Neutrophil (primary cell): ENCODE measurements around the gene CDH13.

Experiments
- H3K27ac ChIP-seq: fragments of 200-600 bp; sonication (generic); 2 replicates; pipeline ENCODE4 v1.5.1; 2016; ENCODE audit warnings: mild to moderate bottlenecking, moderate library complexity
- H3K27me3 ChIP-seq: fragments of 200-600 bp; sonication (generic); 2 replicates; pipeline ENCODE4 v1.6.0; 2016; ENCODE audit warnings: mild to moderate bottlenecking
- H3K36me3 ChIP-seq: fragments of 200-600 bp; sonication (generic); 2 replicates; pipeline ENCODE4 v1.5.1; 2017
- H3K4me1 ChIP-seq, 2 experiments: fragments of 200-600 bp in 1 of 2; sonication (generic) in 1 of 2; 1 replicate in 1 of 2; 2 replicates in 1 of 2; pipeline versions ENCODE4 v1.5.1 to v1.6.1; 2013 to 2016; ENCODE audit warnings: low read depth in 1 of 2, low read length in 1 of 2, mild to moderate bottlenecking in 1 of 2, moderate library complexity in 1 of 2; ENCODE audit not compliant: control insufficient read depth in 1 of 2, insufficient read depth in 1 of 2
- H3K4me3 ChIP-seq, 2 experiments: fragments of 200-600 bp in 1 of 2; sonication (generic) in 1 of 2; 1 replicate in 1 of 2; 2 replicates in 1 of 2; pipeline ENCODE4 v1.5.1; 2013 to 2016; ENCODE audit warnings: low read depth in 1 of 2, low read length in 1 of 2, mild to moderate bottlenecking in 1 of 2, moderate library complexity in 1 of 2
- H3K9me3 ChIP-seq: fragments of 200-600 bp; sonication (generic); 2 replicates; pipeline ENCODE4 v1.5.1; 2016
- TF ChIP-seq, protein P1 (sequence below): fragments of 200-600 bp; sonication (generic); IDR thresholded peaks from 2 replicates; pipeline ENCODE4 v1.5.1; 2016; ENCODE audit warnings: antibody characterized with exemption

CDH13 gene

DNA sequence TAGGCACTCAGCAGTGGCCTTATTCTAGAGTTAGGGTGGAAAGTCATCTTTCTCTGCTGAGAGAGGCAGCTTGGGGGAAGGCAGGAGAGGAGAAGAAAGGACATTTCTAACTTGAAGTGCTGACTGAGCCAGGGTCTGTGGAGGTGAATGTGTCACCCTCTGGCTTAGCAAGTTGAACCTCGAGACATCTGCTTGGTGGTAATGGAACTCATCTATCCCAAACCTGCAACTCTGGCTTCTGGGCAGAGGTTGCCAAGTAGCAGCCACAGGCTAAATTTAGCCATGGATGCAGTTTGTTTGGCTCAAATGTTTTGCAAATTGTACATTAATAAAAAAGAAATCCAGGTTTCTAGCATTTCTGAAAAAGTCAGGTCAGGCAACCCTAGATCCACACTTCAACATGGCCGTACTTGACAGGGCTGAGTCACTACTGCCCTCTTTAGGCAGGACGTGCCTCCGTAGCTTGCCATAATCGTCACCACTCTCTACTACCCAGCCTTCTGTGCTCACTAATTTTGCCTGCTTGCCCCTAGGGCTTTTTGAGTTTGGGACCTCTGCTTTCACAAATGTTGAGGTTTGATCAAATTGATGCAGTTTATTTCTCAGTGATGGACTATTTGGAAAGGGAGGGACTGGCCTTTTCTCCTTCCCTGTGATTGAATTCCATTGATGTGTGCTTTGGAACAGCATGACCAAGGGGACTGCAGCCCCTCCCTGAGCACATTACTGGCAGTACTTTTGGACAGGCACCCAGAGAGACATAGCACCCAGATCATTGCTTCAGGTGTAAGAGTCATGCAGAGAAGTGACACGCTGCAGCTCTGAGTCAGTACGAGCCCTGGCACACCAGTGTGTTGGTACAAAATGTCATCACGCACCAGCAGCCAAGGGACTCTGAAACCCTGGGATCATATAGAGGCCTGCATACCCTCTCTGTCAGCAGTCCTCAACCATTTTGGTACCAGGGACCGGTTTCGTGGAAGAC, 5.2 kb downstream of the CDH13 start:
- Histone ChIP-seq H3K4me1 (no peaks in the 10 kb centered on the region), H3K27me3 (peaks cover 49% of the 10 kb centered on the region), H3K4me3 (no peak overlapping the region), H3K27ac (no peak overlapping the region), H3K36me3 (no peaks in the 10 kb centered on the region), H3K9me3 (no peaks in the 10 kb centered on the region)
- TF ChIP-seq, protein P1, sequence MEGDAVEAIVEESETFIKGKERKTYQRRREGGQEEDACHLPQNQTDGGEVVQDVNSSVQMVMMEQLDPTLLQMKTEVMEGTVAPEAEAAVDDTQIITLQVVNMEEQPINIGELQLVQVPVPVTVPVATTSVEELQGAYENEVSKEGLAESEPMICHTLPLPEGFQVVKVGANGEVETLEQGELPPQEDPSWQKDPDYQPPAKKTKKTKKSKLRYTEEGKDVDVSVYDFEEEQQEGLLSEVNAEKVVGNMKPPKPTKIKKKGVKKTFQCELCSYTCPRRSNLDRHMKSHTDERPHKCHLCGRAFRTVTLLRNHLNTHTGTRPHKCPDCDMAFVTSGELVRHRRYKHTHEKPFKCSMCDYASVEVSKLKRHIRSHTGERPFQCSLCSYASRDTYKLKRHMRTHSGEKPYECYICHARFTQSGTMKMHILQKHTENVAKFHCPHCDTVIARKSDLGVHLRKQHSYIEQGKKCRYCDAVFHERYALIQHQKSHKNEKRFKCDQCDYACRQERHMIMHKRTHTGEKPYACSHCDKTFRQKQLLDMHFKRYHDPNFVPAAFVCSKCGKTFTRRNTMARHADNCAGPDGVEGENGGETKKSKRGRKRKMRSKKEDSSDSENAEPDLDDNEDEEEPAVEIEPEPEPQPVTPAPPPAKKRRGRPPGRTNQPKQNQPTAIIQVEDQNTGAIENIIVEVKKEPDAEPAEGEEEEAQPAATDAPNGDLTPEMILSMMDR, result no peak

GRCh38 chr16:82633964-82634600, 7.3 kb downstream of the CDH13 start:
- Histone ChIP-seq H3K4me1 (no peaks in the 10 kb centered on the region), H3K4me3 (no peak overlapping the region), H3K27me3 (peaks cover 28% of the 10 kb centered on the region), H3K9me3 (no peaks in the 10 kb centered on the region), H3K36me3 (no peaks in the 10 kb centered on the region), H3K27ac (no peak overlapping the region)
- TF ChIP-seq, protein P1, result no peak

GRCh38 chr16:82634955-82635610, 8.3 kb downstream of the CDH13 start:
- no peaks in the 10 kb centered on the region for H3K9me3 ChIP-seq
- TF ChIP-seq, protein P1, result no peak
- no peak overlapping the region for H3K4me3 ChIP-seq
- no peak overlapping the region for H3K27ac ChIP-seq
- peaks cover 18% of the 10 kb centered on the region for H3K27me3 ChIP-seq
- no peaks in the 10 kb centered on the region for H3K4me1 ChIP-seq
- H3K36me3 ChIP-seq, result no peaks in the 10 kb centered on the region

GRCh38 chr16:82636485-82636884, 9.7 kb downstream of the CDH13 start:
- Histone ChIP-seq H3K27ac (no peak overlapping the region), H3K4me3 (no peak overlapping the region), H3K9me3 (no peaks in the 10 kb centered on the region), H3K27me3 (peaks cover 4% of the 10 kb centered on the region), H3K4me1 (no peaks in the 10 kb centered on the region), H3K36me3 (no peaks in the 10 kb centered on the region)
- TF ChIP-seq, protein P1, result no peak

DNA sequence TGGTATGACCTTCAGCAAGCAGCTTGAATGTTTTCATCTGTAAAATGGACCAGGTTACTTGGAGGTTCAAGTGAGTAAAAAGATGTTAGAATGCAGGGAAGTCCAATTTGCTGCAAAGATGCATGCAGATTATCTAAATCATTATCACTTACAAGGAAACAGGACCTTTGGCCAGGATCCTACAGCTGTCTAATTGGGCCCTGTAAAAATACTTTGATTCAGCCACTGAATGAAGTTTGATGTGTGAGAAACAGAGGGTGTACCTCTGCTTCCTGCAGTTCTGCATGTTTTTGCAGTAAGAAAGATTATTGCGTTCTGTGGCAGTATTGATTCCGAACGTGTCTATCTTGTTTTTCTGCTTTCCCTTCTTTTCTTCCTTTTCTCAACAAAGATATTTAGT, 10.2 kb downstream of the CDH13 start:
- TF ChIP-seq, protein P1, result no peak
- Histone ChIP-seq H3K27ac (no peak overlapping the region), H3K27me3 (no peaks in the 10 kb centered on the region), H3K36me3 (no peaks in the 10 kb centered on the region), H3K4me1 (no peaks in the 10 kb centered on the region), H3K4me3 (no peak overlapping the region), H3K9me3 (no peaks in the 10 kb centered on the region)
